ENCODE measurements around the gene BGN.

GRCh38 chrX:153475271-153475670, 19.5 kb upstream of the BGN start:
- TF ChIP-seq CTCF (IDR thresholded peaks at IDR 0.05 in 8 of 11, conservative IDR thresholded peaks at IDR 0.05 in 3 of 11): no peak
- no peak for TF ChIP-seq POLR2A (IDR thresholded peaks at IDR 0.05)
- no peak for TF ChIP-seq POLR2AphosphoS5 (IDR thresholded peaks at IDR 0.05)

All from spleen (tissue), 7 donors.